H1 (cell line): Measurements from ENCODE around the gene GGN. TPM values are rescaled to one million over a fixed set of nuclear protein-coding genes. Genes with fewer than 3 reads are reported as not detected.

ENCODE experiments used
- BACH1 ChIP-seq: IDR thresholded peaks from 2 replicates; pipeline ENCODE4 v1.6.1; 2012; ENCODE audit warnings: low read length, improper control_type of control experiment
- BCL11A ChIP-seq, 2 experiments: IDR thresholded peaks; one replicate each; pipeline ENCODE4 v1.6.1; 2011; ENCODE audit warnings: low read depth in 2 of 2, low read length in 2 of 2, mild to moderate bottlenecking in 2 of 2
- CHD7 ChIP-seq: fragments of 300-600 bp; sonication (generic); IDR thresholded peaks from 2 replicates; pipeline ENCODE4 v1.7.1; 2012; ENCODE audit warnings: low read length, moderate library complexity, mild to moderate bottlenecking, inconsistent platforms; ENCODE audit not compliant: insufficient replicate concordance
- FOSL1 ChIP-seq: IDR thresholded peaks from 2 replicates; pipeline ENCODE4 v1.6.1; 2011; ENCODE audit warnings: mild to moderate bottlenecking, low read depth, low read length, moderate library complexity; ENCODE audit not compliant: insufficient read depth
- NANOG ChIP-seq: IDR thresholded peaks from 2 replicates; pipeline ENCODE4 v1.6.1; 2011; ENCODE audit warnings: low read length, low read depth, mild to moderate bottlenecking, inconsistent platforms; ENCODE audit not compliant: insufficient read depth, poor library complexity, severe bottlenecking
- NRF1 ChIP-seq: IDR thresholded peaks from 2 replicates; pipeline ENCODE4 v1.6.1; 2011; ENCODE audit warnings: mild to moderate bottlenecking, low read depth, low read length, improper control_type of control experiment
- POLR2AphosphoS5 ChIP-seq: IDR thresholded peaks from 2 replicates; pipeline ENCODE4 v1.6.1; 2011; ENCODE audit warnings: low read depth, low read length
- SIRT6 ChIP-seq: IDR thresholded peaks from one replicate; pipeline ENCODE4 v1.7.1; 2012; ENCODE audit warnings: low read length, inconsistent platforms
- TEAD4 ChIP-seq: IDR thresholded peaks from 2 replicates; pipeline ENCODE4 v1.6.1; 2012; ENCODE audit warnings: low read depth, low read length, inconsistent platforms, mixed read lengths
- YY1 ChIP-seq: IDR thresholded peaks from 2 replicates; pipeline ENCODE4 v1.6.1; 2011; ENCODE audit warnings: low read depth, mild to moderate bottlenecking, low read length
- polyA plus RNA-seq, 7 experiments: library from polyadenylated mRNA; depleted of rRNA in 3 of 7; stranded (reverse) in 5 of 7; unstranded in 2 of 7; fragments of >200 nt in 5 of 7; fragments of 200-250 nt in 2 of 7; gene quantifications; 1 replicate in 5 of 7; 2 replicates in 1 of 7; 4 replicates in 1 of 7; pipeline versions ENCODE4 v1.2.1 to v1.2.3, GENCODE V29; 2011 to 2013; ENCODE audit warnings: missing spikeins in 2 of 7, mixed read lengths in 2 of 7
- total RNA-seq: library from RNA; stranded (reverse); fragmentation: NEBNext Ultra II Directional; extraction: Animal tissue kit (Norgen Biotek cat#: 25700); gene quantifications from 2 replicates; pipeline ENCODE4 v1.2.1, GENCODE V29; 2021

Gene GGN
- total and polyA plus RNA-seq, 2 of the 8 experiments (the other 6 are each of a cell fraction or from before 2014, with no cell fraction given): 0.47 to 1.2 TPM

- TF ChIP-seq SIRT6 (no peak), POLR2AphosphoS5 (no peak), FOSL1 (no peak), BACH1 (no peak), YY1 (no peak), NRF1 (no peak), NANOG (no peak), BCL11A (IDR thresholded peaks at IDR 0.05; ENCODE audit: low read depth in 2 of 2, low read length in 2 of 2) (no peak), TEAD4 (no peak), CHD7 (no peak)
Measured at GRCh38 chr19:38389101-38389925, 1.5 kb upstream of the GGN start (continued).
